WI38 (cell line): Measurements from ENCODE around the gene ITGAL.

Experiments
- H3K4me3 ChIP-seq: 2 replicates; pipeline ENCODE4 v1.5.1; 2011; ENCODE audit warnings: low read depth, mild to moderate bottlenecking, control low read depth, low read length
- TF ChIP-seq, protein P1 (sequence below): IDR thresholded peaks from 2 replicates; pipeline ENCODE4 v1.5.1; 2012; ENCODE audit warnings: low read depth, mild to moderate bottlenecking, control low read depth, low read length

ITGAL gene

DNA sequence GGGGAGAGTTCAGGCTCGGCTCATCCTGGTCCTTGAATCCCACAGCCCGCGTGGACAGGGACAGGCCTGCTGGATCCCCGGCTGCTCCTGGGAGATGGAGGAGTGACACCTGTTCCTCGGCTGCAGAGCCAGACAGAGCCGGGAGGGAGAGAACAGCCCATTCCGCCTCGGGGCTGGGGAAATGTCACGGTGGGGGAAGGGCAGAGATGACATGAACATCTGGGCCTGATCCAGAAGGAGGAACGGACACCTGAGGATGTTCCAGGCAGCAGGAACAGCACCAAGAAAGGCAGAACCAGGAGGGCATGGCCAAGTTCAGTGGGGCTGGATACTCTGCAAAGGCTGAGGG lies 83.6 kb downstream of the ITGAL start:
- H3K4me3 ChIP-seq = no peak overlapping the region
- TF ChIP-seq, protein P1, sequence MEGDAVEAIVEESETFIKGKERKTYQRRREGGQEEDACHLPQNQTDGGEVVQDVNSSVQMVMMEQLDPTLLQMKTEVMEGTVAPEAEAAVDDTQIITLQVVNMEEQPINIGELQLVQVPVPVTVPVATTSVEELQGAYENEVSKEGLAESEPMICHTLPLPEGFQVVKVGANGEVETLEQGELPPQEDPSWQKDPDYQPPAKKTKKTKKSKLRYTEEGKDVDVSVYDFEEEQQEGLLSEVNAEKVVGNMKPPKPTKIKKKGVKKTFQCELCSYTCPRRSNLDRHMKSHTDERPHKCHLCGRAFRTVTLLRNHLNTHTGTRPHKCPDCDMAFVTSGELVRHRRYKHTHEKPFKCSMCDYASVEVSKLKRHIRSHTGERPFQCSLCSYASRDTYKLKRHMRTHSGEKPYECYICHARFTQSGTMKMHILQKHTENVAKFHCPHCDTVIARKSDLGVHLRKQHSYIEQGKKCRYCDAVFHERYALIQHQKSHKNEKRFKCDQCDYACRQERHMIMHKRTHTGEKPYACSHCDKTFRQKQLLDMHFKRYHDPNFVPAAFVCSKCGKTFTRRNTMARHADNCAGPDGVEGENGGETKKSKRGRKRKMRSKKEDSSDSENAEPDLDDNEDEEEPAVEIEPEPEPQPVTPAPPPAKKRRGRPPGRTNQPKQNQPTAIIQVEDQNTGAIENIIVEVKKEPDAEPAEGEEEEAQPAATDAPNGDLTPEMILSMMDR = no peak

DNA sequence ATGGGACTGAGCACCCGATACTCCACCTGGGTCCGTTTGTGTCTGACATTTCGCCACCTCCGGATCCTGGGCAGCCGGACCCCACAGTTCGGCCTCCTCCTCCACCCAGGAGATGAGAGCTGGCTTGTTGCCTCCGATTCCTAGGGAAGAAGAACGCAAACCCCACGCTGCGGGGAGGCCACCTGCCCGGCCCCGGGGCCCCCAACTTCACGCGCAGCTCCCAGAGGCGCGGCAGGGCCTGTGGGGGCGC lies 85.1 kb downstream of the ITGAL start:
- H3K4me3 ChIP-seq = peak overlapping the region; percentile 83
- TF ChIP-seq, protein P1 = no peak

DNA sequence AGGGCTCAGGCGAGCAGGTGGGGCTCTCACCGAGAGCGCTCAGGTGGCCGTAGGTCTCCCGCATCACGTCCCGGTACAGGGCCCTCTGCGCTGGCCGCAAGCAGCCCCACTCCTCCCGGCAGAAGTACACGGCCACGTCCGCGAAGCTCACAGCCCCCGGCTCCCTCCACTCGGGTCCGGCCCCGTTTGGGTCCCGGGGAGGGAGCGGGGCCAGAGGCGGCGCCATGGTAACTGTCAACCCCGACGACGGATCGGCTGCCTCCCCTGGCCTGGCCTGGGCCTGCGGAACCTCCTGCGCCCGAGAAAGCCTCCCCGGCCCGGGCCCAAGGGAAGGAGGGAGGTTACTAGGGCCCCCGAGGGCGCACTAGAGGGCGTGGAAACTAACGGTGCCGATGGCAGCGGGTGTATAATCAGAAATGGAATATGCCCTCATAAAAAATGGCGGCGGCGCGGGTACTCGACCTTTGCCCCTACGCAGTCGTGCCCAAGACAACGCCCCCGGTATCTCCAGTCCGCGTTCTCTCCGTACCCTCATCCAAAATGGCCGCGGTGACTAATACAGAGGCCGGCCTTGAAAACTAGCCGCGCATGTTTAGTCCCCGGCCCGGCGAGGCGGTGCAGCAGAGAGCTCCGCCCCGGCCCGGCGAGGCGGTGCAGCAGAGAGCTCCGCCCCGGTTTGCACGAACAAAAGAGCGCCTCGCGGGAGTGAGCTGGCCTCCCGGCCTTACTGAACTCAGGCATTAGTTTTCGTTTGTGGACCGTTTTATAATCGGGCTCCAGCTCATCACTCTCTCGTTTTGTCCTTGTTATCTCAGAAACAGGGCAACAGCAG lies 85.6 kb downstream of the ITGAL start, which contains the start of gene ZNF764:
TSS of gene ZNF764 (minus strand) at position 418 of the 832 bp plus-strand sequence. CDS start at position 226, 192 bp downstream.
- H3K4me3 ChIP-seq = peak within 1 kb of the TSS; percentile 83
- TF ChIP-seq, protein P1 = no peak

DNA sequence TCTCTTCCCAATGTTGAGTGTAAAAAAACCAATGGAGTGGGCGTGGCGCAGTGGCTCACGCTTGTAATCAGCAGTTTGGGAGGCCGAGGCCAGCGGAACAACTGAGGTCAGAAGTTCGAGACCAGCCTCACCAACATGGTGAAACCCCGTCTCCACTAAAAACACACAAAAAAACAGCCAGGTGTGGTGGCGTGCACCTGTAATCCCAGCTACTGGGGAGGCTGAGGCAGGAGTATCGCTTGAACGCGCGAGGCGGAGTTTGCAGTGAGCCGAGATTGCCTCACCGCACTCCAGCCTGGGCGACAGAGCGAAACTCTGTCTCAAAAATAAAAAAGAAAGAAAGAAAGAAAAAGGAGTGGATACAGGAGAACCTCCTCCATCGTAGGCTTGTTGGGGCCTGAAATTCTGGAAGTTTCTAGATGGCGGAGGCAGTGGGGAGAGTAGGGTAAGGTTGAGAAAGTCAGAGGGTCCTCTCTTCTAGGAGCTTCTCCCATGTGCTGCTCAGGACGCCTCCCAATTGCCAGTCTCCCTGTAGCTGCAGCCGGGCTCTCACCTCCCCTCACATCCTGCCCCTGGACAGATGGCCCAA lies 86.3 kb downstream of the ITGAL start:
- TF ChIP-seq, protein P1 = no peak

DNA sequence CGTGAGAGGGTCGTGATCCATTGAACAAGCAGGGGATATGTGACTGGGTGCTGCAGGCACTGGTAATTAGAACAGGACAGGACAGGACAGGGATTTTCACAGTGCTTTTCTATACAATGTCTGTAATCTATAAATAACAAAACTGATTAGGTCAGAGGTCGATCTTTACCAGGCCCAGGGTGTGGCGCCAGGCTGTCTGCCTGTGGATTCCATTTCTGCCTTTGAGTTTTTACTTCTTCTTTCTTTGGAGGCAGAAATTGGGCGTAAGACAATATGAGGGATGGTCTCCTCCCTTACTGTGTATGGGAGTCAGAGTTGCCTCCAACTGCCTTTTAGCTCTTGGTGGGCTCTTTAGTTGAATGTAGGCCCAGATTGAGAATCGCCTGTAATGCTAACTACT lies 87.1 kb downstream of the ITGAL start:
- H3K4me3 ChIP-seq = no peak overlapping the region
- TF ChIP-seq, protein P1 = no peak

More for the DNA sequence above, 86.3 kb downstream of the ITGAL start:
- H3K4me3 ChIP-seq = peak overlapping the region; percentile 83

DNA sequence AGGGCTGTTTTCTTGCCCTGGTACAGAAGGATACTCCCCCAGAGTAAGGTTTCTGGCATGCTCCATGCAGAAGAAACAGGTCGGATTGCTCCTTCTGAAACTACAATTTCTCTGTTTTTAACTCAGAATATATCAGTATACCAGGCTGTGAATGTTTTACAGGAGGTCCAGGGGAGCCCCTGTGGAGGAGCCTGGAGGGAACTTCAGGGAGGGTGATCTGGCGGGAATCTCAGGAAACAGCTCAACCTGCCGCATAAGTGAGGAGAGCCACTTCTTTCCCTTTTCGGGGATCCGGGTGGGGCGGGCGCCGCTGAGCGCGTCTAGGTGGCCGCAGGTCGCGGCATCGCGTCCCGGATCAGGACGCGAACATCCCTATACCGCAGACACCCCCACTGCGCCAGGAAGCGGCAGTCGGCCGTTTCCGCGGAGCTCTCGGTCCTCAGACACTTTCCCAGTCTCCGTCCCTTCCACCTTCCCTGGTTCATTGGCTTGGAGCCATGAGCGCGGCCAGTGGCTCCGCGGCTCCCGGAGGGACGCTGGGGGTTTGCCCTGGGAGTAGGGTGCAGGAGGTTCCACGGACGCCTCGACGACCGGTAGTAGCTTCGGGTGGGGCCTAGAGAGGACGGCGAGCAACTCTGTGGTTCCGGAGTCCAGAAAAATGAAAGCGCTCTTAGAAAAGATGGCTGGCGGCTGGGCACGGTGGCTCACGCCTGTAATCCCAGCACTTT lies 88.7 kb downstream of the ITGAL start:
- H3K4me3 ChIP-seq = no peak overlapping the region
- TF ChIP-seq, protein P1 = no peak

DNA sequence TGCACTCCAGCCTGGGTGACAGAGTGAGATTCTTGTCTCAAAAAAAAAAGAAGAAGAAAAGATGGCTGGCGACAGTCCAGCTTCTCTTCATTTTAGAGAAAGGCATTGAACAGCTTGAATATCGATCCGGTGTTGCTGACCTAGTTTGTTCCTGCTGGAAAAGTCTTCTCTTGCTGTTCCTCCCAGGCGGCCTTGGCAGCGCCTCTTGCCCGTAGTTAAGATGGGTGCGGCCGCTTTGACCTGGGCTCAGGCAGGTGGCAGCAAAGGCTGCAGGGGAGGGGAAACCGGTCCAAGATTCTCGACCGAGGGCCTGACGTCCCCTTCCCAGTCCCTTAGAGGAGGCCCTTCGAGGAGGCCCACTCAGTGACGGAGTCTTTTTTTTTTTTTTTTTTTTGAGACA lies 89.5 kb downstream of the ITGAL start:
- TF ChIP-seq, protein P1 = no peak
- no peak overlapping the region for H3K4me3 ChIP-seq
